Measurements from ENCODE around the gene GALNT14. TPM values are rescaled to one million over a fixed set of nuclear protein-coding genes. Genes with fewer than 3 reads are reported as not detected.

The GALNT14 gene
- total and polyA plus RNA-seq, 2 of the 8 experiments (the other 6 are each of a cell fraction or from before 2014, with no cell fraction given) = 13.0 to 13.7 TPM

- TF ChIP-seq SIN3A (conservative IDR thresholded peaks at IDR 0.05 in 1 of 2, IDR thresholded peaks at IDR 0.05 in 1 of 2; ENCODE audit: low read depth in 1 of 2, low read length in 2 of 2) = no peak
- TF ChIP-seq, protein P1, sequence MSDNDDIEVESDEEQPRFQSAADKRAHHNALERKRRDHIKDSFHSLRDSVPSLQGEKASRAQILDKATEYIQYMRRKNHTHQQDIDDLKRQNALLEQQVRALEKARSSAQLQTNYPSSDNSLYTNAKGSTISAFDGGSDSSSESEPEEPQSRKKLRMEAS (IDR thresholded peaks at IDR 0.05) = no peak
- TF ChIP-seq CEBPB (IDR thresholded peaks at IDR 0.05; ENCODE audit: low read depth, low read length) = no peak
- TF ChIP-seq GABPA (IDR thresholded peaks at IDR 0.05; ENCODE audit: borderline replicate concordance, insufficient read depth, low read length) = no peak
- no peak for TF ChIP-seq HDAC2 (IDR thresholded peaks at IDR 0.05; ENCODE audit: borderline replicate concordance in 1 of 2, low read depth in 2 of 2, low read length in 2 of 2)
- Histone ChIP-seq H3K18ac (ENCODE audit: extremely low read depth, low read length) (no peak overlapping the region), H3K36me3 (ENCODE audit: control insufficient read depth in 2 of 4, insufficient read depth in 4 of 4, low read length in 3 of 4) (peaks cover 0 to 2% (median 0%) of the 10 kb centered on the region in 4 experiments; a peak in 1 of 8 replicates), H2AFZ (ENCODE audit: low read length) (no peak overlapping the region), H3K79me1 (ENCODE audit: low read depth, low read length) (no peaks in the 10 kb centered on the region), H2BK15ac (ENCODE audit: low read length) (no peak overlapping the region), H3K4me2 (ENCODE audit: insufficient read depth in 1 of 2, low read depth in 2 of 2, low read length in 2 of 2) (no peak overlapping the region), H4K20me1 (replicated peaks in 1 of 2; ENCODE audit: control insufficient read depth in 1 of 2, insufficient read depth in 2 of 2, low read length in 2 of 2) (peaks cover 0 to 3% of the 10 kb centered on the region in 2 experiments), H2BK12ac (ENCODE audit: low read depth, low read length) (no peak overlapping the region), H4K91ac (replicated peaks; ENCODE audit: insufficient read length, low read length) (no peak overlapping the region), H3K9me3 (ENCODE audit: insufficient read depth in 2 of 2, low read depth in 1 of 2, low read length in 1 of 2) (no peaks in the 10 kb centered on the region), H4K5ac (ENCODE audit: insufficient read length, low read depth, low read length) (no peak overlapping the region), H2BK120ac (replicated peaks; ENCODE audit: low read depth, low read length) (no peak overlapping the region), H3K4ac (replicated peaks; ENCODE audit: insufficient read length, low read depth, low read length) (no peak overlapping the region), H3K56ac (replicated peaks; ENCODE audit: insufficient read length, low read depth, low read length) (no peak overlapping the region), H2BK20ac (ENCODE audit: low read length) (no peak overlapping the region), H3K23ac (ENCODE audit: insufficient read length) (no peak overlapping the region), H3K27me3 (replicated peaks in 1 of 4; ENCODE audit: control insufficient read depth in 3 of 4, extremely low read depth in 1 of 4, insufficient read depth in 3 of 4, low read length in 3 of 4) (no peaks in the 10 kb centered on the region), H2BK5ac (ENCODE audit: low read depth, low read length) (no peak overlapping the region; the same call in 1 of the 2 replicates), H3K14ac (ENCODE audit: insufficient read length) (no peak overlapping the region), H3K4me3 (ENCODE audit: extremely low read depth in 1 of 4, insufficient read depth in 2 of 4, low read depth in 3 of 4, low read length in 4 of 4) (no peak overlapping the region), H4K8ac (ENCODE audit: extremely low read depth, insufficient read depth, low read length) (peak overlapping the region; percentile 66; the same call in 1 of the 2 replicates), H3K27ac (ENCODE audit: low read depth, low read length) (no peak overlapping the region), H3K4me1 (replicated peaks in 1 of 4; ENCODE audit: control insufficient read depth in 3 of 4, insufficient read depth in 4 of 4, low read length in 3 of 4) (peaks cover 0 to 8% (median 3%) of the 10 kb centered on the region in 4 experiments; a peak in 3 of 7 replicates), H3K23me2 (ENCODE audit: low read depth, low read length) (no peaks in the 10 kb centered on the region), H3K79me2 (ENCODE audit: control insufficient read depth in 1 of 2, insufficient read depth in 2 of 2, low read length in 2 of 2) (no peaks in the 10 kb centered on the region), H2AK5ac (ENCODE audit: low read depth, low read length) (no peak overlapping the region), H3K9ac (replicated peaks in 1 of 4; ENCODE audit: extremely low read depth in 1 of 4, low read depth in 3 of 4, low read length in 3 of 4) (no peak overlapping the region)
- WGBS, 2 experiments (ENCODE audit: extremely low coverage in 1 of 2, insufficient coverage in 1 of 2, insufficient read length in 1 of 2, insufficient replicate concordance in 2 of 2, low coverage in 1 of 2, low lambda C conversion rate in 2 of 2, missing lambda C conversion rate in 1 of 2) = 85% methylated on average over 6 of the region's 6 CpGs; no CpG with 5 or more reads in 1 of the 2 experiments
- FAIRE-seq (no peak), DNase-seq (ENCODE audit: low read depth in 1 of 2, low spot score in 2 of 2) (peak in 1 of 2 experiments; percentile 17)
- CTCF ChIA-PET (ENCODE audit: partially characterized antibody) = interaction anchor here (0.7 to 4.3 kb wide), 27 partner anchors 8 to 367 kb away, joined by 3 to 26 read pairs (median 5); no protein-coding TSS in a partner anchor
- POLR2A ChIA-PET (ENCODE audit: partially characterized antibody) = no interaction called here
Measured at GRCh38 chr2:31078579-31079105, 59.6 kb downstream of the GALNT14 start.

All from H1 (cell line).